Sigmoid colon (tissue), 4 donors: ENCODE results near the gene ABCA9.

Experiments
- CTCF ChIP-seq, 4 experiments: fragments of 450-650 bp in 3 of 4; fragments of 200-600 bp in 1 of 4; IDR thresholded peaks; one replicate each; pipeline ENCODE4 v1.5.1; 2016 to 2019; ENCODE audit warnings: antibody characterized with exemption in 4 of 4, mild to moderate bottlenecking in 3 of 4, moderate library complexity in 2 of 4
- EP300 ChIP-seq, 4 donors: sonication (generic); formaldehyde crosslinking; IDR thresholded peaks; one replicate each; pipeline ENCODE4 v1.6.1; 2017; ENCODE audit warnings: antibody characterized with exemption in 4 of 4
- POLR2A ChIP-seq, 2 donors: fragments of 450-650 bp; IDR thresholded peaks; one replicate each; pipeline ENCODE4 v1.6.1; 2016; ENCODE audit warnings: antibody characterized with exemption in 2 of 2, mild to moderate bottlenecking in 2 of 2, moderate library complexity in 2 of 2

- no peak for TF ChIP-seq POLR2A (IDR thresholded peaks at IDR 0.05)
- TF ChIP-seq EP300 (IDR thresholded peaks at IDR 0.05) = no peak
- TF ChIP-seq CTCF (IDR thresholded peaks at IDR 0.05) = no peak
Measured at GRCh38 chr17:69009930-69010329, 50.8 kb downstream of the ABCA9 start.
